ENCODE data around the gene SUSD4.

DNA sequence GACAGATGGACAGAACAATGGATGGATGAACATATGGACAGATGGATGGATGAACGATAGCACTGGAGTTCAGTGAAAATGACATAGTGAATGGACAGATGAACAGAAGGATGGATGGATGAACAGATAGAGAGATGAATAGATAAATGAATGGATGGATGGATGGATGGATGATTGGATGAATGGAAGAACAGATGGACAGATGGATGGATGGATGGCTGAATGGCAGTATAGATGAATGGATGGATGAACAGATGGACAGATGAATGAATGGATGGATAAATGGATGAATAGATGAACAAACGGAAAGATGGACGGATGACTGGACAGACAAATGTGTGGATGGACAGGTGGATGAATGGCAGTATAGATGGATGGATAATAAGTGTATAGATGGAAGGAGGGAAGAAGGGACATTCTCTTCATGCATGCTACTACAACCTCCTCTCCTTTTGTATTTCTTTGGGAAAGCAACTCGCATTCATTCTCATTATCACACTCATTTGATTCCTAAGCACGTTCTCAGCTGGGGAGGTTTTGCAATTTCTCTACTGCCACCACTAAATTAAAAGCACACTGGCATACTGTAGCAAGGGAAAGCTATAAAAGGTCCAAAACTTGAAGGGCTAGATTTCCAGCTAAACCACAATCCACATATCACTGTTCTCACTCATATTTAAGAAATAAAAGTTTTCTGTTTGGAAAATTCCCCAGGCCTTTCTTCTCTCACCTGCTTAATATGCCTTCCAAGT, 34.1 kb downstream of the SUSD4 start:
- TF ChIP-seq GATA2 (IDR thresholded peaks at IDR 0.05; ENCODE audit: low read depth, low read length) (no peak), GATA3 (IDR thresholded peaks at IDR 0.05; ENCODE audit: low read depth, low read length) (no peak)
